Measurements from ENCODE around the gene CCT8. TPM values are rescaled to one million over a fixed set of nuclear protein-coding genes. Genes with fewer than 3 reads are reported as not detected.
A peak's percentile ranks its signal among the peaks of the same experiment; 100 is the strongest.
"Not testable (repeated sequence)": the region's sequence is repeated elsewhere in the genome, so short reads cannot be mapped to it uniquely, and the experiment has no call there.

The CCT8 gene
- polyA plus RNA-seq, 1 experiment = 71.6 TPM

GRCh38 chr21:29077651-29078090, 4.2 kb upstream of the CCT8 start:
- no peak for TF ChIP-seq CTCF (IDR thresholded peaks at IDR 0.05; ENCODE audit: insufficient read depth, low read depth, low read length)
- no peaks in the 10 kb centered on the region for H3K27me3 ChIP-seq (ENCODE audit: control insufficient read depth, insufficient read depth, low read length)
- ChIA-PET POLR2A (no interaction called here), CTCF (interaction anchor here (0.6 to 3.8 kb wide), 4 partner anchors 13 to 610 kb away, joined by 3 to 12 read pairs (median 3); no protein-coding TSS in a partner anchor)
- peak overlapping the region; percentile 38 for H3K4me3 ChIP-seq (ENCODE audit: low read depth, low read length)
- no peaks in the 10 kb centered on the region for H3K36me3 ChIP-seq (ENCODE audit: control insufficient read depth, insufficient read depth, low read length)
- DNase-seq (ENCODE audit: low read depth) = no peak

GRCh38 chr21:29076731-29077640, 3.5 kb upstream of the CCT8 start:
- peak overlapping the region; percentile 38 for H3K4me3 ChIP-seq (ENCODE audit: low read depth, low read length)
- CTCF ChIA-PET = interaction anchor here (0.7 to 1.6 kb wide), 3 partner anchors 149 to 400 kb away, joined by 3 to 6 read pairs (median 3); no protein-coding TSS in a partner anchor
- POLR2A ChIA-PET; H3K27me3 ChIP-seq (ENCODE audit: control insufficient read depth, insufficient read depth, low read length); H3K36me3 ChIP-seq (ENCODE audit: control insufficient read depth, insufficient read depth, low read length); DNase-seq (ENCODE audit: low read depth): not testable (repeated sequence)

- ChIA-PET POLR2A (interaction anchor here (0.6 kb wide), 1 partner anchor 80 kb away, joined by 4 read pairs; no protein-coding TSS in a partner anchor), CTCF (interaction anchor here (1.6 kb wide), 1 partner anchor 297 kb away, joined by 6 read pairs; no protein-coding TSS in a partner anchor)
- H3K27me3 ChIP-seq (ENCODE audit: control insufficient read depth, insufficient read depth, low read length) = no peaks in the 10 kb centered on the region
- H3K4me3 ChIP-seq (ENCODE audit: low read depth, low read length) = no peak overlapping the region
- no peak for TF ChIP-seq CTCF (IDR thresholded peaks at IDR 0.05; ENCODE audit: insufficient read depth, low read depth, low read length)
- DNase-seq (ENCODE audit: low read depth) = no peak
- H3K36me3 ChIP-seq (ENCODE audit: control insufficient read depth, insufficient read depth, low read length) = no peaks in the 10 kb centered on the region
Measured at GRCh38 chr21:29075706-29076466, 2.4 kb upstream of the CCT8 start.

- CTCF ChIA-PET = interaction anchor here (1.0 to 1.6 kb wide), 2 partner anchors 12 to 15 kb away, joined by 3 to 4 read pairs; no protein-coding TSS in a partner anchor
- POLR2A ChIA-PET = no interaction called here
Measured at GRCh38 chr21:29074783-29075182, 1.3 kb upstream of the CCT8 start.

GRCh38 chr21:29074007-29074376, 544 bp upstream of the CCT8 start:
- H3K4me3 ChIP-seq (ENCODE audit: low read depth, low read length) = peak overlapping the region; percentile 82
- ChIA-PET POLR2A (interaction anchor here (0.6 kb wide), 1 partner anchor 793 kb away, joined by 3 read pairs; no protein-coding TSS in a partner anchor), CTCF (interaction anchor here (1.0 to 1.6 kb wide), 3 partner anchors 12 to 51 kb away, joined by 3 to 4 read pairs (median 4); no protein-coding TSS in a partner anchor)
- DNase-seq (ENCODE audit: low read depth) = no peak
- H3K27me3 ChIP-seq (ENCODE audit: control insufficient read depth, insufficient read depth, low read length) = no peaks in the 10 kb centered on the region
- TF ChIP-seq CTCF (IDR thresholded peaks at IDR 0.05; ENCODE audit: insufficient read depth, low read depth, low read length) = no peak
- no peaks in the 10 kb centered on the region for H3K36me3 ChIP-seq (ENCODE audit: control insufficient read depth, insufficient read depth, low read length)

More at GRCh38 chr21:29074783-29075182, 1.3 kb upstream of the CCT8 start:
- no peak overlapping the region for H3K4me3 ChIP-seq (ENCODE audit: low read depth, low read length)
- H3K27me3 ChIP-seq (ENCODE audit: control insufficient read depth, insufficient read depth, low read length) = no peaks in the 10 kb centered on the region
- no peak for DNase-seq (ENCODE audit: low read depth)
- TF ChIP-seq CTCF (IDR thresholded peaks at IDR 0.05; ENCODE audit: insufficient read depth, low read depth, low read length) = no peak
- H3K36me3 ChIP-seq (ENCODE audit: control insufficient read depth, insufficient read depth, low read length) = no peaks in the 10 kb centered on the region
